ENCODE results near the gene C16orf74. TPM values are rescaled to one million over a fixed set of nuclear protein-coding genes. Genes with fewer than 3 reads are reported as not detected.
A peak's percentile ranks its signal among the peaks of the same experiment; 100 is the strongest.

The C16orf74 gene
- polyA plus RNA-seq, 3 donors = 4.1 to 4.9 (median 4.9) TPM

DNA sequence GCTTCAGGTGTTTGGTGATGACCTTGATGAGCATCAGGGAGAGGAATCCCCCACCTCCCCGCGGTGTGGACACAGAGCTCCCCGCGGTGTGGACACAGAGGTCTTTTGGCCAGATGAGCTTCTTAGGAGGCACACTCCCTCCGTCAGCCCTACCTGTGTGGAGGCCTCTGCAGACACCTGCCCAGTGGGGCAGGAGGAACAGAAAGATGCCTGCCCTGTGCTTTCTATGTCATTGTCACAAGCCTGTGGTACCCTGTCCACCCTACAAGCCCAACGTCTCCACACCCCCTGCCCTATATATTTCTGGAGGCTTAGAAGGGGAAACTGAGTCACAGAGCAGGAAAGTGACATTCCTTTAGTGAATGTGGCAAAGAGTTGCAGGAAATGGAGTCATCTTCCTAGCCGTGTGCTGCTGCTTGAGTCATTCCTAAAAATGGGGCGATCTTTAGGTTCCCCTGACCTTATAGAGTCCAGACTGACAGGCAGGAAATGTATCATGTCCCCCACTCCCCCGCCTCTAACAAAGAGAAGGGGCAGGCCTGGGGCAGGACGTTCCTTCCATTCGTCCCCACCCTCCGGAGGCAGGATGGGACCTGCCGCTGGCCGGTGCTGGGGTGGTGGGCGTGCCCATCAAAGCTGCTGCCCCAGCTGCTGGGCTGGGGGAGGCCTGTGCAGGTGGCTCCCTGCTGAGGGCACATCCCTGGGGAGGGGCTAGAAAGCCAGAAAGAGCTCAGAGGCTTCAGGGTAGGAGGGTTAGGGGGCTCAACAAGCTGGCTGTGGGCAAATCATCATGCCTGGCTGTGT is 1.0 kb upstream of the C16orf74 start:
- no peak for DNase-seq

DNA sequence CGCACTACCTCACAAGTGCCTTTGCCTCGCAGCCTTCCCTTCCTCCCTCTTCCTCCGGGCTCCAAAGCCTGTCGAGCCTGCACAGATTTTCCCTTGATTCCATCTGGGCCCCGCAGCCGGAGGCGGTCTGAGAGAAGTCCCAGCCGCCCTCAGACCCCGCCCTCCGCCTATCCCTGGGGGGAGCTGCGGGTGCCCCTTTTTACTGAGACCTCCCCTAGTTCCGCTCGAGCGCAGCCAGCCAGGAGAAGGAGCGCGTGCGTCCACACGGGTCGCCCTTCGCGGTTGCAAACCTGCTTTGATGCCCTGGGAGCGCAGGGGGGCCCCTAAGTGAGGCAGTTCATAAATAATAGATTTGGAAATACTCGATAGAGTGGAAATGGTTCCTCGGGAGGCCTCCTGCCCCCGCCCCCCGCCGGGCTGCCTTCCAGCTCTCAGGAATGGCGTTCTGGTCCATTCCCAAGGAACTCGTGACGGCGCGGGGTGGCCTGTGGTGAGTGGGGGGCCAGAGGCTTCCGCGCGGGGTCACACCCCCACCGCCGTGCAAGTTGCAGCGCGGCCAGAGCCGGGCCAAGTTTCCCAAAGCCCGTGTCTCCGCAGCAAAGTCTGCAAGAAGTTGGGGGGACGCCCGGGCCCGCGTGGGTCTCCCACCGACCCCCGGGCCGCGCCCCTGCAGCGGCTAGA is 610 bp downstream of the C16orf74 start:
- peak; percentile 54 for DNase-seq

DNA sequence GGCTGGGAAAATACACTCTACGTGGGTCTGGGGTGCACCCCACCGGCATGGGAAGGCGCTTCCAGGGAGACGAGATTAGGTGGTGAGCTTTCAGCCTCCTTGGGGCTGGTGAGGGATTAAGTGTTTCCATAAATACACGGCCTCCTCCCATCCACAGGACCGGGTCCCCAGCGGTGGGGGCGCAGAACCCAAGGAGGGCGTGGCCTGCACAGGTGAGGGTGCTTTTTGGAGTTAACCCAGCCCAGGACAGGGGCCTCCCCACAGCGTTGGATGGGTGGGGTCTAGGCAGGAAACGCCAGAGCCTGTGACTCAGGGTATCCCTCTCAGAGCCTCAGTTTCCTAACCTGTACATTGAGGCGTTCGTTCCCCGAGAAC is 1.1 kb downstream of the C16orf74 start:
- DNase-seq = no peak

DNA sequence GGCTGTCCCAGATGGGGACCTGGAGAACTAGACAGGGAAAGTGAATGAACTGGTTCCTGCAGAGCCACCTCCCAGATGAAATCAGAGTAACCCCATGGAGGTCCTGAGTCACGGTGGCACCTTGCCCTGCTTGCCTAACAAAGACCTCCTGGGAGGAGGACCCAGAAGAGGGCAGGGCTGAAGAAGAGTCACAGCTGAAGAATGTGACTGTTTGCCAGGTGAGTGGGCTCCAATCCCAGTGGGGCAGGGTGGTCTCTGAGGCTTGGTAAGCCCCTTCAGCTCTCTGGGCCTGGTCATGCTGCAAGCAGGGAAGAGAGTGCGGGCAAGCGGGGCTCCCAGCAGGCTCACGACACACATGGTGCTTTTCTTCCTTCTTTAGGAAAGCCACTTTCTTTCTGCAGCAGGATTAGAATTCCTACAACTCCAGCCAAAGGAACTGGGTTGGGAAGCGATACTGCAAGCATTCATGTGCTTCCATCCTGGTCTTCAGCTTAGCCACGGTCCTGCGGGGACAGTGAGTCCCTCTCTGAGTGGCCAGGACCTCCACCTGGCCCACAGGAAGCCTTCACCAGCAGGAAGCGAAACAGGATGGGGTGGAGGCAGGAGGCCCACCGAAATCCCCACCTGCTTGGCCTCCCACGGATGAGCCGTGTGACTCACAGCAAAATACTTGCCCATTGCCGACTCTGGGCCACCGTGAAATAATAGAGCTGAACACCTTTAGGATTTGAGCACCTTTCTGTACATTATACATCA is 4.3 kb downstream of the C16orf74 start:
- DNase-seq = no peak

DNA sequence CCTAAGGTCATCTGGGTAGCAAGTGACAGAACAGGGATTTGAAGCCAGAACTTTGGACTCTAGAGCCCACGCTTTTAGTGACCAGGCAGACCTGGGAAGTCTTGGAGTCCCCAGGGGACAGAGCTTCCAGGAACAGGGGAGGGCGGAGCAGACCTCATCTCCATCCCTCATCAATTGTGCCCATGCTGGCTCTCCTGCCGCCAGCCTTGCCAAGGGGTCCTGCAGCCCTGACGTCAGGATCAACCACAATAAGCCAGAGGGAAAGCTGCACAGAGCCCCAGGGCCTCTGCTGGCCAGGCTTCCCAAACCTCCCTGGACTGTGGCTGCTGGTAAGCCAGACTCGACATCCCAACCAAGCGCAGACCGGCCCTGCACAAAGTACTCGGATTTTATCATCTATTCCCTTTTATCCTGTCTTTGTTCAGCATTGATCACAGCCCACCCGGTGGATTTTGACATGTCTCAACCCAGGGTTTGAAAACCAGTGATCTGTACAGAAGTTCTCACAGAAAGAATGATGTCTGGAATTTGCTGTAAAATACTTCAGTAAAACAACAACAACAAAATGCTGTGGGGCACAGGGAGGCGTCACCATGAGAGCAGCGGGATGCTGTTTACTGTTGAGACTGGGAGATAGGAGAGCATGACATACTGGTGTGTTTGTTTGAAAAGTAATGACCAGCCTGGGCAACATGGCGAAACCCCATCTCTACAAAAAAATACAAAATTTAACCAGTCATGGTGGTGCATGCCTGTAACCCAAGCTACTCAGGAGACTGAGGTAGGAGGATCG is 11.8 kb downstream of the C16orf74 start:
- no peak for DNase-seq

DNA sequence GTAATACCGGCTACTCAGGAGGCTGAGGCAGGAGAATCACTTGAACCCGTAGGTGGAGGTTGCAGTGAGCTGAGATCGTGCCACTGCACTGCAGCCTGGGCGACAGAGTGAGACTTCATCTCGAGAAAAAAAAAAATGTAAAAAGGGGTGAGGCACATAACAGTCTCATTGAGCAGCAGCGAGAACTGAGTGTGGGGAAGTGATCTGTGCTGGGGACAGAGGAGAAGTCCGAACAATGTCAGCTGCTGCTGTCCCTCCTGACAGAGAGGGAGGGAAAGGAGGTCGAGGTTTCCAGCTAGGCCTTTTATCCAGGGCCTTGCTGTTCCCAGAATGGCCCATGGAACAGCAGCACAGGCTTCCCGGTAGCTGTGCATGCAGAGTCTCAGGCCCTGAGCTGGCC is 14.0 kb downstream of the C16orf74 start:
- no peak for DNase-seq

DNA sequence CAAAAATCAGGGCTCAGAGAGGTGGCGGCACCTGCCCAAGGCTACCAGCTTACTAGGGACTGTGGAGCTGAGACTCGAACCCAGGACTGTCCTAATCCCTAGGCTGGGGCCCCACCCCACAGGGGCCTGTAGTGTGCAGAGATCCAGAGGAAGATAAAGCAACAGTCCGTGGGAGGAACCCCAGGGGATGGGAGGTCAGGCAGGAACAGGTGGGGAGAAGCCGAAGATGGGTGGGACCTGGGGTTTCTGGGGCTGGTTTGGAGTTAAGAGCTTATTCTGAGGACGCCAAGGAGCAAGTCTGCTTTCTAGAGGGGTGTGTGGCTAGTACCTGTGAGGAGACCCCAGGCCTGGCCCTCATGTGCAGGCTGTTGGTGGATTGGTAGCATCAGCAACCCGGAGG is 14.9 kb downstream of the C16orf74 start:
- DNase-seq = no peak

DNA sequence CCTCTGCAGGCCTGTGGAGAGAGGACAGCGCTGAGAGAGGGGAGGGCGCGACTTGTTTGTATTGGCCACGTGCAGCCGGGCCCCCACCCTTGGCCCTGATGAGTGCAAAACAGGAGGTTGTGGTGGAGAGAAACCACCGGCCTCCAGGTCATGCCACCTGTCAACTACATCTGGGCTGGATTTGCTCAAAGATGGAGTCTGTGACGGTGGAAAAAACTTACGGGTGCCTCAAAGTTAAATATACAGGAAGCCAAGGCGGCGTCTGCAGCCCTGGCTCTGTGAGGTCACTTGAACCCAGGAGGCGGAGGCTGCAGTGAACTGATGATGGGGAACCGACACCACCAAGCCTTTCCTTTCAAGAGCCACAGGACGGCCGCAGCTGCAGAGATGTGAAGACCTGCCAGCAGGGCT is 15.7 kb downstream of the C16orf74 start:
- DNase-seq = no peak

DNA sequence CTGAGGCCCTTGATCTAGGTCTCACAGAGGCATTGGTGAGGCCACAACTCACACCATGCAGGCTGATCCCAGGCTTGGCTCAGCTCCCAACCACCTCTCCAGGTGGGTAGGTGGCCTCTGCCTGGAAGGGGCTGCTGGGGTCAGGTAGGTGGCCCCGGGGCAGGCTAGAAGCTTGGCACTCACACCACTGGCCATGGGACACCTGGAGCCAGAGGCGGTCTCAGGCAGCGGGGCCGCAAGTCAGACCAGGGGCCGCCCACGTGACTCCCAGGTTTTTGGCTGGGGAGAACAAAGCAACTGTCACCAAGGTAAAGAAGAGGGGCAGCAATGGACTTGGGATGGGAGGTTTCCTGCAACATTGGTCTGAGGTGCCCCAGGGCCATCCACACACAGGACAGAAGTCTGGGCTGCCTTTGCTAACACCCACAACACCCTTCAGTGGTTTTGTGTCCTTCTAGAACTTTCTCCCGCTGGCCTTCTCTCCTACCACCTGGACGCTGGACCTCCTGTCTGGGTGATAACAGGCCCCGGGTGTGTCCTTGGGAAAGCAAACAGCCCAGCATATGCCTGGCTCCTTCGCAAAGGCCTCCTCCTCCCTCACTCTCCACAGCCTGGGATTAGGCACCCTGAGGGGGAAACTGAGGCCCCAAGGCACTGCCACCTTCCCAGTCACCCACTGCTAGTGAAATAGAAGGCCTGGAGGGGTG is 16.4 kb downstream of the C16orf74 start:
- no peak for DNase-seq

DNA sequence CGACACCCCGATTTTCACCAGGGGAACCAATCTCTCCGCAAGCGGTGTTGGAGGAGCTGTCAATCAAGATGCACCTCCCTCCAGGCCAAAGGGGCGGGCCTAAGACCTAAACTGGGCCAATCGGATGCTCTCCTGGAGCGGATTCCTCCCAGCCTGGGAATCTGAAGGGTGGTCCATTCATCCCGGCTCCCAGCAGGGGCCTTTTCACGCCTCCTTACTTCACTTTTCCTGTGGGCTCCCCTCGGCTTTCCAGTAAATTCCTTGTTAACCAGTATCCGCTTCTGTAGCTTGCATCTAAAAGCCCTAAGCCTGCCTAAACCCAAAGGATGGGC is 17.1 kb downstream of the C16orf74 start:
- DNase-seq = no peak

DNA sequence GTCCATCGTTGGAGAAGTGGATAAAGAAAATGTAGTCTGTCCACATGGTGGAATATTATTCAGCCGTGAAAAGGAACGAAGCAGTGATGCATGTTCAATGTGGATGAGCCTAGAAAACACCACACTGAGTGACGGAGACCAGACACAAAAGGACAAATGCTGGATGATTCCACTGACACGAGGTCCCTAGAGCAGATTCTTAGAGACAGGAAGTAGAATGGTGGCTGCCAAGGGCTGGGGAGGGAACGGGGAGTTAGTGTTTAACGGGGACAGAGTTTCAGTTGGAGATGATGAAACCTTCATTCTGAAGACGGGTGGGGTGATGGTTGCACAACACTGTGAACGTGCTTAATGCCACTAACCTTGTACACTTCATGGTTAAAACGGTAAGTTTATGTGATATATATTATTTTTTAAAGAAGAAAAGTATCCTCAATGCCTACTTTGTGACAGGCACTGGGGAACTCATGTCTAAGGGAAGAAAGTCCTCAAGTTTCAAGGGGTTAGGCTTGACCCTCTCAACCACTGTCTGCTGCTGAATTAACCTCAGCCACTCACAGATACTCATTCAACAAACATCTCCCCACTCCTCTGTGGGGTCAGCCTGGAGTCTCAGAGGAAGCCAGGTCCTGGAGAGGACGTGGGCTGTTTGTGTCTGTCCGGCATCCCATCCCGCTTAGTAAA is 17.6 kb downstream of the C16orf74 start:
- DNase-seq = no peak

DNA sequence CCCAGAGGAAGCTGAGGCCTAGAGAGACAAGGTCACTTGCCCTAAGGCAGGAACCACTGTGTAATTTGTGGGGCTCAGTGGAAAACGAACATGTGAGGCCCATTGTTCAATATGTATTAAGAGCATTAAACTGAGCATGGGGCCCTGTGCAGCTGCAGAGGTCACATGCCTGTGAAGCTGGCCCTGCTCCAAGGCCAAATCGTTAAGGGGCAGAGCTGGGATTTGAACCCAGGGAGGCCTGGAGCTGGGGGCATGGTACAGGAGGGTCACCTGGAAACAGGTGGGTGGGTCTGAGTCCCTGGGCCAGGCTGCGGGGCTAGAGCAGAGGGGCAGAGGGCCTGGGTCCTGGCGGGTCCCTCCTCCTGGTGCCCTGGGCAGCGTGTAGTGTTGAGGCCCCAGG is 19.7 kb downstream of the C16orf74 start:
- DNase-seq = no peak

DNA sequence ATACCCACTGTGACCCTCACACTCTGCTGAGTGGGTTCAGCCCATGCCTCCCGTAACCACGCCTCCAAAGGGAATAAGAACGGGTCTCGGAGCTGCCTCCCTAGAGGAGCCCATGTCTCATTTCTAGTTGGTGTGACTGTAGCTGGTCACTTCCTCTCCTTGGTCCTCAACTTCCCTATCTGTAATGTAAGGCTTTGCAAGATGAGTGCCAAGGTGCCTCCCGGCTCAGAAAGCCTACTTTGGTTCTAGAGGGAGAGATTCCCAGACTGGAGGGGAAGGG is 20.8 kb downstream of the C16orf74 start:
- no peak for DNase-seq

DNA sequence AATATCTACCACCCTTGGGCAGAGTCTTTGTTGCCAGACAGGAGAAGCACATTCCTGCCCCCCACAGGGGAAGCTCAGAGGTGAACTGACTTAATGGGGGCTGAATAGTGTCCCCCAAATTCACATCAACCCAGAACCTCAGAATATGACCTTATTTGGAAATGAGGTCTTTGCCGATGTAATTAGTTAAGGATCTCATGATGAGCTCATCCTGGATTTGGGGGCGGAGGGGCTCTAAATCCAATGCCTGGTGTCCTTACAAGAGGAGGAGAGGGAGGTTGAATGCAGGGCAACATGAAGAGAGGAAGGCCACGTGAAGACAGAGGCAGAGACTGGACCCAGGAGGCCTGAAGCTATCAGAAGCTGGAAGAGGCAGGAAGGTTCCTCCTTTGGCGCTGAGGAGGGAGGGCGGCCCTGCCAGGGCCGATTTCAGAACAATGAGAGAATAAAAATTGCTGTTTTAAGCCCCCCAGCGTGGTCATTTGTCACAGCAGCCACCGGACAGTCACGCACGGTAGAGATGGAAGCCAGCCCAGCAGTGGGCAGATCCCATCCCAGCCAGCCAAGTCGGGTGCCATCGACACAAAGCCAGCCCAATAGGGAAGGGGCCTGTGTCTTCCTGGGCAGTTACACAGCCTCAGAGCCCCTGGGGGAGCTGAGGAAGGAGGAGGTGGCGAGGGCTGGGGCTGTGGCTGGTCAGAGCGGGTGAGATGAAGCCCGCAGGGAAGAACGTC is 21.3 kb downstream of the C16orf74 start:
- no peak for DNase-seq

DNA sequence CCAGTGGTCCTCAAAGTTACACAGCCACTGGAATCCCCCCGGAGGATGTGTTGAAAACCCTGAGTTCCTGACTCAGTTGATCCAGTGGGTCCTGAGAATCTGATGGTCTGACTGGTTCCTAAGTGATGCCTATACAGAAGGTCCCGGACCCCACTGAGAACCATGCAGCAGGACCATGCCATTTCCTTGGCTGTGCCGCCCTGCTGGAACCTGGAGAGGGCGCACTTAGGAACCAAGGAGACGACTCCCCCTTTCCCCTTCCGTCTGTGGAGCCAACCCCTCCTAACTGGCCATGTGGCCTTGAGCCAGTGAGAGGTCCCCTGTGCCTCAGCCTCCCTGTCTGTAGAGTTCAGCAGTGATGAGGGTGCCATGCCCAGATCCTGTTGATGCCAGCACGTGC is 22.0 kb downstream of the C16orf74 start:
- DNase-seq = no peak

DNA sequence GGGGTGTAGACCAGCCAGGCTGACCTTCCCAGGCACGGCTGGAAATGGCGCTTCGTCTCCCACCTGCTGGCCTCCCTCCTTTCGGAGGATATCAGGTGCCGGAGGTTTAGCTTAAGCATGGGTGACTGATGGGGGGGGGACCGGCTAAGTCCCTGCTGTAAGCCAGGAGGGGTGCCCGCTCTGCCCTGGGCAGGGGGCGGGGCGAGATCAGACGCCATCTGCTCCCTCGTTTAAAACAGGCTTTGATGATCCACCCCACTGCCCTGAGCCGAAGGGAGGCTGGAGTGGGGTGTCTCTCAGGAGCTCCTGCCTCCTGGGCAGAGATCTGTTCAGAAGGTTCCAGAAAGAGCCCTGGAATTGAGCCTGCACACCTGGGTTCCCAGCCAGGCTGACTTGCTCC is 26.0 kb downstream of the C16orf74 start:
- DNase-seq = no peak

DNA sequence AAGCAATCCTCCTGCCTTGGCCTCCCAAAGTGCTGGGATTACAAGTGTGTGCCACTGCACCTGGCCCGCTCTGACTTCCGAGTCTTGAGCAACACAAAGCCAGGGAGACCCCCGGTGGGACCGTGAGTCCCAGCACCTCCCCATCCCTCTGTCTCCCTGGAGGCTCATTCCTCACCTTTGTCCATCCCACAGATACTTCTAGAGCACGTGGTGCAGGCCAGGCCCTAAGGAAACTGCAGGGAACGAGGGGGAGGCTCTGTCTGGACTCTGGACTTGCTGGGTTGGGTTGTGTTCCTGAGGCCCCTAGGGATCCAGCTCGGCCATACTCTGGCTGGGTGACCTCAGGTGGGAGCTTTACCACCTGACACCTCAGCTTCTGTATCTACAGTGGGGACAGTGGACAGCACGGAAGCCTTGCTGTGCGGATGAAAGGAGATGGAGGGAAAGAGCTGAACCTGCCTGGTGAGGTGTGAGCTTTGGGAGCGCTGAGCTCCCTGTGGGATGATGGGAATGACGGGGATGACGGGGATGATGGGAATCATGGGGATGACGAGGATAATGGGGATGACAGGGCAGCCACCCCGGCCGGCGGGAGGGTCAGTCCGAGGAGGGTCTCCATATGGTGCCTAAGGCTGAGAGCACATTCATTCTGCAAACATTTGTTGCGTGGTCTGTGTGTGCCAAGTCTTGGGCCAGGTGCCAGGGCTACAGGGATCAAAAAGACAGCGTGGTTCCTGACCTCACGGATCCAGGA is 26.6 kb downstream of the C16orf74 start:
- DNase-seq = no peak

DNA sequence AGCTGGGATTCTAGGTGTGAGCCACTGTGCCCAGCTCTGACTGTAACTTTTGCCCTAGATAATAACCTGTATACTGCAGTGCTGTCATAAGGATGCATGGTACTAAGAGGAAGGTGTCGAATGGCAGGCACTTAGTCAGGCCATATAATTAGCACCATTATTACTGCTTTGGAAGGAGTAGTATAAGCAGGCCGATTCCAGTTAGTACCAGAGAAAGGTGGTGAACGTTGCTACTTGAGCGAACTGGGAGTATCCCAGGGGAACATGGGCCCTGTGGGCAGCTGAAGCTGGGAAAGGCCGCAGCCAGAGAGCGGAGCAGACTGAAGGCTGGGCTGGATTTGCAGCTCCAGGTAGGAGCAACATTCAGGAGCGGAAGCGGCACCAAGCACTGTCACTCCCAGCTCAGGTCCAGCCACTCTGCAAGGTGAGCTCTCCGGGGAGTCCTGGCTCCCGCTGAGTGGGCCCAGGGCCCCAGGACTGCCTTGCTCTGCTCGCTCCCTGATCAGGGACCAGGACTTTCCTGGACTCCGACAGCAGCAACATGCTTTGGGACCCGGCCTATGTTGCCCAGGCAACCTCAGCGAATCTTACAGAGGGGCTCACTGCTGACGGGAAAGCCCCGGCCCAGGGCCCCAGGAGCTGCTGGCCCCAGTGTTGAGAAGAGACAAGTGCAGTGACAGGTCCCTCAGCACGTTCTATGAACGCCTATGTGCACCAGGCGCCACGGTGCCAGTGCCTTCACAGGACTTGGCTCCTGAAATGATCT is 28.6 kb downstream of the C16orf74 start:
- no peak for DNase-seq

DNA sequence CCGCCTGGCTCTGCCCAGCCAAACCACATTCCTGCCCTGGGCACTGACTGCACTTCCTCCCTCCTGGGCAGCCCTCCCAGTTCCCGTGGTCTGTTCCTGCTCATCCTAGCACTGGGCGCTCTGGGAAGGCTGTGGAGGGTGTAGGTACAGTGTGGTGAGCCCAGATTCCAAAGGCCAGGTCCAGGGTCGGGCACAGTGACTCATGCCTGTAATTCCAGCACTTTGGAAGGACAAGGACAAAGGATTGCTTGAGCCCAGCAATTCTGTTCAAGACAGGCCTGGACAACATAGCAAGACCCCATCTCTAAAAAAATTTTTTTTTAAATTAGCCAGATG is 30.6 kb downstream of the C16orf74 start:
- DNase-seq = no peak
